Aorta (tissue), 5 donors: Measurements from ENCODE around the gene PACS1. TPM values are rescaled to one million over a fixed set of nuclear protein-coding genes. Genes with fewer than 3 reads are reported as not detected.

Experiments used
- ATAC-seq: fragments of 200-7000 bp; cut with Tn5 transposase; one replicate; pipeline ENCODE4 v1.9.1; 2022; ENCODE audit warnings: moderate library complexity; ENCODE audit not compliant: low FRiP score
- DNase-seq, 2 donors: peaks; one replicate each; pipeline ENCODE4 v3.0.0-alpha.2; 2020
- H3K27ac ChIP-seq, 2 donors: one replicate each; pipeline ENCODE4 v1.5.1; 2013; ENCODE audit warnings: low read length in 2 of 2, mild to moderate bottlenecking in 2 of 2, moderate library complexity in 2 of 2, control low read depth in 1 of 2, inconsistent platforms in 1 of 2, low read depth in 1 of 2
- H3K27me3 ChIP-seq, 2 donors: one replicate each; pipeline ENCODE4 v1.6.1; 2013; ENCODE audit warnings: control low read depth in 1 of 2, low read length in 1 of 2, mild to moderate bottlenecking in 1 of 2, moderate library complexity in 1 of 2; ENCODE audit not compliant: insufficient read depth in 2 of 2, control insufficient read depth in 1 of 2
- H3K36me3 ChIP-seq, 2 donors: one replicate each; pipeline ENCODE4 v1.6.1; 2013; ENCODE audit warnings: control low read depth in 1 of 2, low read length in 1 of 2, mild to moderate bottlenecking in 1 of 2; ENCODE audit not compliant: insufficient read depth in 2 of 2, control insufficient read depth in 1 of 2
- H3K4me1 ChIP-seq, 2 donors: one replicate each; pipeline ENCODE4 v1.6.1; 2013; ENCODE audit warnings: low read length in 2 of 2, control low read depth in 1 of 2, mild to moderate bottlenecking in 1 of 2, moderate library complexity in 1 of 2; ENCODE audit not compliant: insufficient read depth in 2 of 2, control insufficient read depth in 1 of 2
- H3K4me3 ChIP-seq, 2 donors: one replicate each; pipeline ENCODE4 v1.5.1; 2013; ENCODE audit warnings: low read length in 2 of 2, control low read depth in 1 of 2, mild to moderate bottlenecking in 1 of 2
- H3K9me3 ChIP-seq: one replicate; pipeline ENCODE4 v1.6.1; 2013; ENCODE audit warnings: mild to moderate bottlenecking, low read length; ENCODE audit not compliant: control insufficient read depth
- WGBS, 2 donors: extraction: QIAGEN DNeasy Blood & Tissue Kit; methylation state at CpG; one replicate each; pipeline ENCODE4 v1.1.7; 2013; 5-methylcytosine and 5-hydroxymethylcytosine counted together
- intact Hi-C, 2 donors: fragments of 100-400 bp; cut with DNase I; formaldehyde crosslinking; loops; one replicate each; pipeline versions ENCODE4 v1.14.2 to v1.15.0; 2022
- polyA plus RNA-seq, 2 donors: library from polyadenylated mRNA; stranded (reverse); fragments of 200-250 nt; gene quantifications; one replicate each; pipeline ENCODE4 v1.2.3, GENCODE V29; 2013
- total RNA-seq, 2 donors: library from RNA; stranded (reverse); fragmentation: NEBNext Ultra II Directional; extraction: Animal tissue kit (Norgen Biotek cat#: 25700); gene quantifications; one replicate each; pipeline ENCODE4 v1.2.1, GENCODE V29; 2021
- donor health status: healthy with polysubstance abuse.
- donor health status: Bipolar disorder and iron deficiency.
- donor health status: DM: no; HTN: no; CAD: no.
- donor health status: DM: no; HTN: no; CAD: no.
- donor health status: DM: yes; HTN: yes; CAD: no.

PACS1 gene
- total and polyA plus RNA-seq, 4 donors, result 16.2 to 119 (median 59.1) TPM

- H3K27me3 ChIP-seq, result no peaks in the 10 kb centered on the region
- H3K4me3 ChIP-seq, result no peak overlapping the region
- no peak for DNase-seq
- H3K27ac ChIP-seq, result no peak overlapping the region
- no peaks in the 10 kb centered on the region for H3K9me3 ChIP-seq
- intact Hi-C loops, result loop anchor here in 1 of 2 donors (5.0 kb wide), 1 partner anchor 65 kb away; no protein-coding TSS in a partner anchor
- H3K36me3 ChIP-seq, result no peaks in the 10 kb centered on the region
- WGBS, 2 donors, result 92 to 94% methylated on average over 7 of the region's 7 CpGs
- ATAC-seq, result no peak
- no peaks in the 10 kb centered on the region for H3K4me1 ChIP-seq
Measured at GRCh38 chr11:66131937-66132632, 62.0 kb downstream of the PACS1 start.

DNA sequence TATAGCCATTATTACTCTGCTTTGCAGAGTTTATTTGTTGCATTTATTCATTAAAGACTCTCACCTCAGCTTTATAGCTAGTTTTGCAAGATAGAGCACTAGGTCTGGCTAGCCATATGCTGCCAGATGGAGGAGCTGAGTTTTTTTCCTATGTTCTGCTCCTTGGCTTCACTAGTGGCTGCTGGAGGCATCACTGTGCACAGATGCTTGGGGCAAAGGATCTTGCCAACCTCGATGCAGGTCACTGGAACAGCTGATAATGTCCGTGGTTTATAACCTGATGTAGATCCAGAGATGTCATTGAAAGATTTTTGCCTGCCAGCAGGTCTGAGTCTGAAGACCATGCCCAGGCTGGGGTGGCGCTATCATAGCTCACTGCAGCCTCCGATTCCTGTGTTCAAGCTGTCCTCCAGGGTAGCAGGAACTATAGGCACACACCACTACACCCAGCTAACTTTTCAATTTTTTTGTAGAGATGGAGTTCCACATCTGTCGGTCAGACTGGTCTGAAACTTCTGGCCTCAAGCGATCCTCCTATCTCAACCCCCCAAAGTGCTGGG, 63.2 kb downstream of the PACS1 start:
- H3K9me3 ChIP-seq, result no peaks in the 10 kb centered on the region
- H3K27me3 ChIP-seq, result no peaks in the 10 kb centered on the region
- H3K4me1 ChIP-seq, result peaks cover 2 to 5% of the 10 kb centered on the region in 2 donors
- ATAC-seq (no peak), DNase-seq (no peak)
- H3K36me3 ChIP-seq, result no peaks in the 10 kb centered on the region
- no peak overlapping the region for H3K4me3 ChIP-seq
- no peak overlapping the region for H3K27ac ChIP-seq
- intact Hi-C loops, result loop anchor here in 1 of 2 donors (5.0 kb wide), 1 partner anchor 66 kb away; no protein-coding TSS in a partner anchor
- WGBS, 2 donors, result 77 to 80% methylated on average over 6 of the region's 6 CpGs

DNA sequence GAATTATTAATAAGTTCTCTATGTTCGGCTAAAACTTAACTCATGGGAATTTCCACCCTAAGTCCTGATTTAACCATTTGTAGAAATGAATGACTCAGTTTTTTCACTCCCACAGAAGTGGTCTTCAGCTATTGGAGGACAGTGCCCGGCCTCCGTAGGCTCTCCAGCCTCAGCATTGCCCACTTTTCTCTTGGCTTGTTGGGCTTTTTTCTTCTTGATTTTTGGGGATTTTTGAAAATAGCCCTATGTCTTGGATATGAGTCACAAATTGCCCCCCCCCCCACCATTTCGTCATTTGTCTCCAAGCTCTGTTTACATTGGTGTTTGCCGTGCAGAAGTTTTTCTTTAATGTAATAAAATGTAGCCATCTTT, 66.7 kb downstream of the PACS1 start:
- no peak overlapping the region for H3K4me3 ChIP-seq
- H3K4me1 ChIP-seq, result peaks cover 2 to 5% of the 10 kb centered on the region in 2 donors
- no peak overlapping the region for H3K27ac ChIP-seq
- no peaks in the 10 kb centered on the region for H3K9me3 ChIP-seq
- WGBS, 2 donors, result 52 to 61% methylated on average over 5 of the region's 5 CpGs
- no peaks in the 10 kb centered on the region for H3K27me3 ChIP-seq
- H3K36me3 ChIP-seq, result no peaks in the 10 kb centered on the region
- no peak for ATAC-seq
- no peak for DNase-seq
- intact Hi-C loops, result no loop called here

- 38 to 54% methylated on average over 7 of the region's 7 CpGs for WGBS, 2 donors
- H3K27ac ChIP-seq, result no peak overlapping the region
- no peaks in the 10 kb centered on the region for H3K36me3 ChIP-seq
- DNase-seq (no peak), ATAC-seq (no peak)
- intact Hi-C loops, result no loop called here
- H3K4me3 ChIP-seq, result no peak overlapping the region
- no peaks in the 10 kb centered on the region for H3K9me3 ChIP-seq
- H3K27me3 ChIP-seq, result no peaks in the 10 kb centered on the region
- peaks cover 2 to 5% of the 10 kb centered on the region in 2 donors for H3K4me1 ChIP-seq
Measured at GRCh38 chr11:66139817-66140404, 69.8 kb downstream of the PACS1 start.

- Histone ChIP-seq H3K36me3 (no peaks in the 10 kb centered on the region), H3K9me3 (no peaks in the 10 kb centered on the region), H3K4me1 (peaks cover 0 to 5% of the 10 kb centered on the region in 2 donors), H3K4me3 (no peak overlapping the region), H3K27me3 (no peaks in the 10 kb centered on the region), H3K27ac (no peak overlapping the region)
- WGBS, 2 donors, result 93 to 94% methylated on average over 12 of the region's 12 CpGs
- ATAC-seq (no peak), DNase-seq (no peak)
- intact Hi-C loops, result no loop called here
Measured at GRCh38 chr11:66142370-66143263, 72.5 kb downstream of the PACS1 start.

DNA sequence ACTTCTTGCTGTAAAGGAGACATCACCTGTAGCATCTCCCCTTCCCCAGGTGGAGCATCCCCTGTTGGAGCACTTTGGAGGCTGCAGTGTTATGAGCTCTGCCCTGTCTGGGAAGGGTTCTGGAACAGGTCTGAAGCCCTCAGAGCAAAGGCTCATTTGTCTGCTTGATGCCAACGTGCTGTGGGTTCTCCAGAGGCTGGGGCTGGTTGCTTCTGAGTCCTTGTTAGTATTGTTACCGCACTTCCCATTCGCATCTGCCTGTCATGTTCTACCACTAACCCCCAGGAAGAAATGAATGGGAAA, 73.1 kb downstream of the PACS1 start:
- no peak overlapping the region for H3K4me3 ChIP-seq
- WGBS, 2 donors, result 92 to 95% methylated on average over 3 of the region's 3 CpGs
- H3K36me3 ChIP-seq, result no peaks in the 10 kb centered on the region
- no peak for DNase-seq
- no peaks in the 10 kb centered on the region for H3K9me3 ChIP-seq
- no peak overlapping the region for H3K27ac ChIP-seq
- no peak for ATAC-seq
- intact Hi-C loops, result no loop called here
- H3K27me3 ChIP-seq, result no peaks in the 10 kb centered on the region
- peaks cover 0 to 1% of the 10 kb centered on the region in 2 donors for H3K4me1 ChIP-seq

DNA sequence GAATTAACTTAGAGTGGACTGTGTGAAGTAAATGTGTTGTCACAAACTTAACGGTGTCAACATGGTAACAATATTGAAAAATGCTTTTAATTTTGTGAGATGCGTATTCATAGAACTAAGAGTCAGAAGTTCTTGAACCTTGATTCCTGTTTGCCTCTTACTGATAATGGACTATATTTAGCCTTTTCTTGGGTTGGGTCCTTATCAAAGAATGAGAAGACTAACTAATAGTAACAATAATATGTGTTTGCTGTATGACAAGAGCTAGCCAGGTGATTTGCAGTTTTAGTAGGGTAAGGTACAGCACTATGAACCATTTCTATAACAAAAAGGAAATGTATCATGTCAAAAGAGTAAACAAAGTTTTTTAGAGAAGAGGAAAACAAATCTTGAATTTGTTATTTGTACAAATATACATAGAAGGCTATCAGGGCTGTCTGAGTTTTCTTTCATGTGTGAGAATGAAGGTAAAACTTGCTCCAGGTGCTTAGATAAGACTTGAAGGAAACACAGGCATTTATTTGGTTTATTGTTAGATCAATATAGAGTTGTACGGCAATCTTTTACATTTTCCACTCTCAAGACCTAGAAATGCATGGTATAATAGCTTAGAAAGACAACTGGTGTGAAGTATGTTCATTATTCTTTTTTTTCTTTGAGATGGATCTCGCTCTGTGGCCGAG, 74.1 kb downstream of the PACS1 start:
- Histone ChIP-seq H3K4me1 (no peaks in the 10 kb centered on the region), H3K27me3 (no peaks in the 10 kb centered on the region), H3K36me3 (no peaks in the 10 kb centered on the region), H3K9me3 (no peaks in the 10 kb centered on the region), H3K4me3 (no peak overlapping the region), H3K27ac (no peak overlapping the region)
- DNase-seq (no peak), ATAC-seq (no peak)
- intact Hi-C loops, result no loop called here
- 97 to 98% methylated on average over 5 of the region's 5 CpGs for WGBS, 2 donors

GRCh38 chr11:66146074-66146473, 76.0 kb downstream of the PACS1 start:
- H3K27me3 ChIP-seq, result no peaks in the 10 kb centered on the region
- intact Hi-C loops, result no loop called here

More at GRCh38 chr11:66146074-66146473, 76.0 kb downstream of the PACS1 start:
- no peak for ATAC-seq
- Histone ChIP-seq H3K4me1 (no peaks in the 10 kb centered on the region), H3K27ac (no peak overlapping the region), H3K4me3 (no peak overlapping the region), H3K36me3 (no peaks in the 10 kb centered on the region), H3K9me3 (no peaks in the 10 kb centered on the region)
- DNase-seq, result no peak
